ENCODE results near the gene DNAJB5. TPM values are rescaled to one million over a fixed set of nuclear protein-coding genes. Genes with fewer than 3 reads are reported as not detected.

Gene DNAJB5
- total RNA-seq, 2 donors from 2014 or later = 19.8 to 40.1 TPM

GRCh38 chr9:34992376-34992951 is 2.9 kb downstream of the DNAJB5 start:
- peak overlapping the region; percentile 90 for H3K27ac Mint-ChIP-seq
- H3K9ac ChIP-seq (ENCODE audit: extremely low read depth, low read length, poor library complexity, severe bottlenecking) = no peak overlapping the region
- no peaks in the 10 kb centered on the region for H3K27me3 ChIP-seq (ENCODE audit: control insufficient read depth, insufficient read depth, low read length, poor library complexity, severe bottlenecking)
- peak overlapping the region; percentile 48 for H3K4me3 ChIP-seq (ENCODE audit: low read length)
- H3K4me3 Mint-ChIP-seq = peak overlapping the region; percentile 23
- peaks cover 40% of the 10 kb centered on the region for H3K36me3 ChIP-seq (ENCODE audit: control insufficient read depth, insufficient read depth, low read length)
- DNase-seq = peak; percentile 72
- H3K9me3 Mint-ChIP-seq = no peaks in the 10 kb centered on the region
- H3K4me1 Mint-ChIP-seq = peaks cover 56% of the 10 kb centered on the region
- no peak for TF ChIP-seq CTCF (conservative IDR thresholded peaks at IDR 0.05)
- WGBS, 2 experiments (ENCODE audit: insufficient coverage in 1 of 2, insufficient read length in 1 of 2) = 73 to 86% methylated on average over 11 to 16 of the region's 16 CpGs
- peaks cover 2% of the 10 kb centered on the region for H3K27me3 Mint-ChIP-seq (ENCODE audit: insufficient read depth)
- peaks cover 31% of the 10 kb centered on the region for H3K4me1 ChIP-seq (ENCODE audit: control insufficient read depth, insufficient read depth, low read length)
- no peaks in the 10 kb centered on the region for H3K9me3 ChIP-seq (ENCODE audit: control insufficient read depth, low read length)
- H3K27ac ChIP-seq (ENCODE audit: low read depth, low read length) = no peak overlapping the region
- H3K36me3 Mint-ChIP-seq (ENCODE audit: low read depth) = peaks cover 22% of the 10 kb centered on the region

DNA sequence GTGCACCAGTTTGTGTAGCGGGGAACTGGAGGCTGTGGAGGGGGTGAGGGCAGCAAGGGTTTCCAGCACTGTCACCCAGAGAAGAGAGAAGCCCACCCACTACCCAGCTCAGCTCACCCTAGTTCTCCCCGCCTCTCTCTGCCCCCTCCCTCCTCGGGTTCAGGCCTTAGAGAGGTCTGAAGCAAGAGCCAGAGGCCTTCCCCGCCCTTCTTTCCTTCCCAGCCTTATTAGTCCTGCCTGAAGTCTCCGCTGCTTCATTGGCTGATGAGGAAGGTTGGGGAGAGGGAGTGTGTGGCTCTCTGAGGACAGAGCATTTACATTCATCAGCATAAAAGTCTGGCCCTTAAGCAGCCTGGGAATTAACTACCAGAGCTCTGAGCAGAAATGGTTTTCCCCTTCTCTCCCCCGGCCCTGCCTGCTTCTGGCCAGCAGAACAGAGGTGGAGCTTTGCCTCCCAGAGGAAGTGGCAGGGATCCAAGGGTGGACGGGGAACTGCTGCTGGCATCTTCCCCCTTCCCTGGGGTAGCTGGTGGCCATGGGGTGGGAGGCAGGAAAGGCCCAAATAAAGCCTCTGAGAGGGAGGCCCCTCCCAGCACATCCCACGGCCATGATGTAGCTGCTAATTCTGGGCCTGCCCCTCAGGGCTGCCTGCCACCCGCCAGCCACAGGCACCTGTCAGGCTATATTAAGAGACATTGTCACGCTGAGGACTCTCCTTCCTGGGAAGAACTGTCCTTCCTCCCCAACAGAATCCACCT is 4.1 kb downstream of the DNAJB5 start:
- Histone ChIP-seq H3K9ac (ENCODE audit: extremely low read depth, low read length, poor library complexity, severe bottlenecking) (no peak overlapping the region), H3K4me1 (ENCODE audit: control insufficient read depth, insufficient read depth, low read length) (peaks cover 36% of the 10 kb centered on the region), H3K4me3 (ENCODE audit: low read length) (no peak overlapping the region), H3K36me3 (ENCODE audit: control insufficient read depth, insufficient read depth, low read length) (peaks cover 43% of the 10 kb centered on the region), H3K27ac (ENCODE audit: low read depth, low read length) (peak overlapping the region; percentile 47), H3K27me3 (ENCODE audit: control insufficient read depth, insufficient read depth, low read length, poor library complexity, severe bottlenecking) (no peaks in the 10 kb centered on the region), H3K9me3 (ENCODE audit: control insufficient read depth, low read length) (no peaks in the 10 kb centered on the region)
- no peak overlapping the region for H3K4me3 Mint-ChIP-seq
- TF ChIP-seq CTCF (conservative IDR thresholded peaks at IDR 0.05) = no peak
- peak overlapping the region; percentile 90 for H3K27ac Mint-ChIP-seq
- peak; percentile 81 for DNase-seq
- peaks cover 57% of the 10 kb centered on the region for H3K4me1 Mint-ChIP-seq
- H3K36me3 Mint-ChIP-seq (ENCODE audit: low read depth) = peaks cover 24% of the 10 kb centered on the region
- WGBS, 2 experiments (ENCODE audit: insufficient coverage in 1 of 2, insufficient read length in 1 of 2) = 74 to 100% methylated on average over 1 to 8 of the region's 10 CpGs
- no peaks in the 10 kb centered on the region for H3K9me3 Mint-ChIP-seq
- H3K27me3 Mint-ChIP-seq (ENCODE audit: insufficient read depth) = peaks cover 2% of the 10 kb centered on the region

GRCh38 chr9:34994260-34994899 is 4.8 kb downstream of the DNAJB5 start:
- Mint-ChIP-seq H3K4me1 (peaks cover 57% of the 10 kb centered on the region), H3K36me3 (ENCODE audit: low read depth) (peaks cover 24% of the 10 kb centered on the region), H3K4me3 (no peak overlapping the region), H3K9me3 (no peaks in the 10 kb centered on the region), H3K27ac (peak overlapping the region; percentile 37), H3K27me3 (ENCODE audit: insufficient read depth) (peaks cover 2% of the 10 kb centered on the region)
- H3K4me3 ChIP-seq (ENCODE audit: low read length) = no peak overlapping the region
- 44% methylated on average over 4 of the region's 4 CpGs; no CpG with 5 or more reads in 1 of the 2 experiments for WGBS, 2 experiments (ENCODE audit: insufficient coverage in 1 of 2, insufficient read length in 1 of 2)
- no peak overlapping the region for H3K9ac ChIP-seq (ENCODE audit: extremely low read depth, low read length, poor library complexity, severe bottlenecking)
- H3K4me1 ChIP-seq (ENCODE audit: control insufficient read depth, insufficient read depth, low read length) = peaks cover 36% of the 10 kb centered on the region
- peak; percentile 77 for TF ChIP-seq CTCF (conservative IDR thresholded peaks at IDR 0.05)
- peak overlapping the region; percentile 47 for H3K27ac ChIP-seq (ENCODE audit: low read depth, low read length)
- no peaks in the 10 kb centered on the region for H3K9me3 ChIP-seq (ENCODE audit: control insufficient read depth, low read length)
- peaks cover 43% of the 10 kb centered on the region for H3K36me3 ChIP-seq (ENCODE audit: control insufficient read depth, insufficient read depth, low read length)
- H3K27me3 ChIP-seq (ENCODE audit: control insufficient read depth, insufficient read depth, low read length, poor library complexity, severe bottlenecking) = no peaks in the 10 kb centered on the region
- DNase-seq = peak; percentile 85

All from endodermal cell (in vitro differentiated cells).